HG03432 (cell line): ENCODE data around the gene LRR1.
"Not testable (repeated sequence)": the region's sequence is repeated elsewhere in the genome, so short reads cannot be mapped to it uniquely, and the experiment has no call there.

Source experiments
- ATAC-seq: cut with Tn5 transposase; IDR thresholded peaks from one replicate; pipeline ENCODE4 v1.9.1; 2021; ENCODE audit warnings: mild to moderate bottlenecking, moderate library complexity; ENCODE audit not compliant: unreplicated experiment

The LRR1 gene, protein sequence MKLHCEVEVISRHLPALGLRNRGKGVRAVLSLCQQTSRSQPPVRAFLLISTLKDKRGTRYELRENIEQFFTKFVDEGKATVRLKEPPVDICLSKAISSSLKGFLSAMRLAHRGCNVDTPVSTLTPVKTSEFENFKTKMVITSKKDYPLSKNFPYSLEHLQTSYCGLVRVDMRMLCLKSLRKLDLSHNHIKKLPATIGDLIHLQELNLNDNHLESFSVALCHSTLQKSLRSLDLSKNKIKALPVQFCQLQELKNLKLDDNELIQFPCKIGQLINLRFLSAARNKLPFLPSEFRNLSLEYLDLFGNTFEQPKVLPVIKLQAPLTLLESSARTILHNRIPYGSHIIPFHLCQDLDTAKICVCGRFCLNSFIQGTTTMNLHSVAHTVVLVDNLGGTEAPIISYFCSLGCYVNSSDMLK

DNA sequence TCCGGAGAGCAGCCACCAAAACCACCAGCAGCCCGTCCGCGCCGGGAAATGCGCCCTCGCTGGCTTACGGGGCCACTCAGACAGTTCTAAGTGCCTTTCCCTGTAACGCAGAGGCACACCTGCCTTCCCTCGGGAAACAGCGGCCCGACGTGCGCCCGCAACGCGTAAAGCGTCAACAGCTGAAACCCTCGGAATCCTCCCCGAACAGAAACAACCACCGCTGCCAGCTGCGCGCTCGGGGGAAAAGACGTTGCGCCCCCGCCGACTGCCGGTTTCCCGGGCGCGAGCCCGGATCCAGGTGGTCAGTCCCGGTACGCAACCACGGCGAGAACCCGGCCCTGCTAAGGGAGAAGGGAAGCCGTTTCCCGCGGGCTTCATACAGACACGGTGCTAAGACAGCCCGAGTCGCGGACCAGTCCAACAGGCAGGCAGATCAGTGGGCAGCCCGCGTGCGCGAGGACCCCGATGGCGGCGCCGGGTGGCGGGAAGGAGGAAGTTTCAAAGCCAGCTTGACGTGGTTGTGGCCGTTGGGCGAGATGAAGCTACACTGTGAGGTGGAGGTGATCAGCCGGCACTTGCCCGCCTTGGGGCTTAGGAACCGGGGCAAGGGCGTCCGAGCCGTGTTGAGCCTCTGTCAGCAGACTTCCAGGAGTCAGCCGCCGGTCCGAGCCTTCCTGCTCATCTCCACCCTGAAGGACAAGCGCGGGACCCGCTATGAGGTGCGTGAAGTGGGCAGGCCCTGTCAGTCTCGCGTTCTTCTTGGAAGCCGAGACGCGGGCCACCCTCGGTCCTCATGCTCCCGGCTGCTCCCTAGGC lies at the start of gene LRR1:
Gene LRR1, plus strand, starts transcription at position 456 of the 816 bp plus-strand sequence. Its CDS starts 81 bp downstream, at position 537.
- ATAC-seq: peak; percentile 63

DNA sequence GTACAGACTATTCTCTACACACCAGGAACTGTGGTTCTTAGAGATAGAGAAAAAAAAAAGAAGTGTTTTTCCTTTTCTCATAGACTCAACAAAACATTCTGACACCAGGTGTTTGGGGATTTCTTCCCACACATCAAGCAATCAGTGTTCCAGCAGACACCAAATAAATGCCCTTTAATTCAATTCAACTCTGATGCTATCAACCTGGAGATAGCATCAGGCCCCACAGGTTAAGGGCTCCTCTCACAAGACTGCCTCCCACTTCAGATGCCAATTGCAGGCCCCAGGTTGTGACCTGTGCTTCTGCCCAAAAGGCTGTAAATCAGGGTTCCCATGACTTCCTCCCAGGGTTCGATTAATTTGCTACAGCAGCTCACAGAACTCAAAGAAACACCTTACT lies 49.3 kb upstream of the LRR1 start:
- no peak for ATAC-seq

DNA sequence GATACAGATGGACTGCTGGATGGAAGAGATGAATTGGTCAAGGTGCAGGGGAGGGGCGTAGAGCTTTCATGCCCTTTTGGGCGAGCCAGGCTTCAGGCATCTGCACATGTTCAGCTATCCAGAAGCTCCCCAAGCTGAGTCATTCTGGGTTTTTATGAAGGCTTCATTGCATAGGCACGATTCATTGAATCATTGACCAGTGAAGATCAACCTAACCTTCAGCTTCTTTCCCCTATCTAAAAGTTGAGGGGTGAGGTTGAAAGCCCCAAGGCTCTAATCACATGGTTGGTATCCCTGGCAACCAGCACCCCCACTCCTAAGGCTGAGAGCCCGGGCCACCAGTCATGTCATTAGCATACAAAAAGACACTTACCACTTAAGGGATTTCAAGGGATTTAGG lies 48.9 kb upstream of the LRR1 start:
- ATAC-seq: no peak

DNA sequence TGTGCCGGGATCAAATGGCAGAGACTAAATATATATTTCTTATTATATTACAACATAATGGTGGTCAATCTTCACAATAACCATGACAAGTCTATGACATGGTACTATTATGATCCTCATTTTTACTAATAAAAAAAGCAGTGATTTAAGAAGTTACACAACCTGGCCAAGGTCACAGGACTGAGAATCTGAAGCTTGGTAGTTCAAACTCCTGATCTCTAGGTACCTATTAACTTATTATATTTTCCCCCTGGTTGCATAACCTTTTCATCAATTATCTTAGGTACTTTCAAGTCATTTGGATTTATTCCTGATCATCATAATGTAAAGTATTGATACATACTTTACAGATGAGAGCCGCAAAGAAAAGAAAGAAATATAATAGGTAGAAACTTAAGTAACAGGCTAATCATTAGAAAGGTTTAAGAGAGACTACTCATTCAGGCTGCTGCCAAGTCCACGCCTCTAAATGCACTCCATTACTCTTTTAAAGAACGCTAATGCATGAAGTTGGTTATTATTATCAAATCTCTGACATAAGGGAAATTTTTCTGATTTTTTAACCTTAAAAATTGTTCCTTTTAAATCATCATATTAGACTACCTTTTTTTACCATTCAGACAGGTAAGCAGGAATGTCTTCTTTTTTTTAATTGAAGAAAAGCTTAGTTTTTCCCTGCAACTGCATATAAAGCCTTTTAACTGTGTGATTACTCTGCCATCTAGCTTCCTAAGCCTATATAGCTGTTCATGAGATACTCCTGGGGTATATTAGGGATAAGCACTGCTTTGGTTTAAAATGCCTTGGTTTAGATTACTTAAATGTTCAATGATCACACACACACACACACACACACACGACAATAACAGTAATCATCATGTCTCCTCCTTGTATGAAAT lies 48.2 kb upstream of the LRR1 start:
- no peak for ATAC-seq

DNA sequence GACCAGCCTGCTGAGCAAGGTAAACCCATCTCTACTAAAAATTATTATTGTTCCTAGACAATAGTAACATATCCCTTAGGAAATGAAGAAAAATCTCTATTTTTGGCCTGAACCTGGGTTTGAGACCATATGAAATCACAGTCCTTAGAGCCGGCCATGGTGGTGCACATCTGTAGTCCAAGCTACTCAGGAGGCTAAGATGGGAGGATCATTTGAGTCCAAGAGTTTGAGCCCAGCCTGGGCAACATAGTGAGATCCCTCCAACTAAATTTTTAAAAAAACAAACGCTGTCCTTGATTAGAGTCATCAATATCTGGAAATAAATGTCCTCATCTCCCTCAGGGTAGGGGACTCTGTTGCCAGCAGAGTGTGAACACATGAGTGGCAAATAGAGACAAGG lies 47.2 kb upstream of the LRR1 start:
- no peak for ATAC-seq

DNA sequence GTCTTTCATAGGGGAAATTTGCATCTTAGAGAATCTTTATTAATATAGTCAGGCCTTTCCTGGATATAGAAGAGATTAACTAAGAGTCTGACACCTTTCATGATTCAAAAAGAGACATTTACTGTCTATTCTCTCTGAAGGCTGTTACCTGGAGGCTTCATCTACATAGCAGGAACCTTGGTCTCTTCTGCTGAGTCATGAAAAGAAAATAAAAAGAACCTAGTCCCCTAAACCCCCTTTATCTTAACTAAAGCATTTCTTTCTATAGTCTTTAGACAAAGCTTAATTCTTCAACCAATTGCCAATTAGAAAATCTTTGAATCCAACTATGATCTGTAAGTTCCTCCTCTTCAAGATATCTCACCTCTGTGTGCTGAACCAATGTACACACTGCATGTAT lies 45.6 kb upstream of the LRR1 start:
- no peak for ATAC-seq

DNA sequence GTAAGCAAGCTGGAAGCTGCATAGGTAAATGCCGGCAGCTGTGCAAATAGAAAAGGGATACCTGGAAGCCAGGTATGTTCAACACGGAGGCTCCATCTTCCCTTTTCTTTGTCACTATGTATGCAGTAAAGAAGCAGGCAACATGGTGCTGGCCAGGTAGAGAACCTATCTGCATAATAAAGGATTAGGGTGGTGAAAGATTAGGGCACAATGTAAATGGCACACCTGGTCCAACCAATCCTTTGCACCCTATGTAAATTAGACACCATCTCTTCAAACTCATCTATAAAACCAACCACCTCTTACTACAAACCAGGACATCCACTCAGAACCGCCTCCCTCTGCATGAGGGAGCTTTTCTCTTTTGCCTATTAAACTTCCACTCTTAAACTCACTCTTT lies 44.8 kb upstream of the LRR1 start:
- no peak for ATAC-seq

DNA sequence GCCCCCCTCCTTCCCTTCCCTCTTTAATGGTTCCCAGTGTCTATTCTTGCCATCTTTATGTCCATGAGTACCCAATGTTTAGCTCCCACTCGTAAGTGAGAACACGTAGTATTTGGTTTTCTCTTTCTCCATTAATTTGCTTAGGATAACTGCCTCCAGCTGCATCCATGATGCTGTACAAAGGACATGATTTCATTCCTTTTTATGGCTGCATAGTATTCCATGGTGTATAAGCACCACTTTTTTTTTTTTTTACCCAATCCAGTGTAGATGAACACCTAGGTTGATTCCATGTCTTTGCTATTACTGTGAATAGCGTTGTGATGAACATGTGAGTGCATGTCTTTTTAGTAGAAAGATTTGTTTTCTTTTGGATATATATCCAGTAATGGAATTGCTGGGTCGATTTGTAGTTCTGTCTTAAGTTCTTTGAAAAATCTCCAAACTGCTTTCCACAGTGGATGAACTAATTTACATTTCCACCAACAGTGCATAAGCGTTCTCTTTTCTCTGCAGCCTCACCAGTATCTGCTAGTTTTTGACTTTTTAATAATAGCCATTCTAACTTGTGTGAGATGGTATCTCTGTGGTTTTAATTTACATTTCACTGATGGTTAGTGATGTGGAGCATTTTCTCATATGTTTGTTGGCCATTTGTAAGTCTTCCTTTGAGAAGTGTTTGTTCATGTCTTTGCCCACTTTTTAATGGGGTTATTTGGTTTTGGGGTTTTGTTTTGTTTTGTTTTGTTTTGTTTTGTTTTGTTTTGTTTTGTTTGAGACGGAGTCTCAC lies 38.6 kb upstream of the LRR1 start:
- ATAC-seq: peak; percentile 52

DNA sequence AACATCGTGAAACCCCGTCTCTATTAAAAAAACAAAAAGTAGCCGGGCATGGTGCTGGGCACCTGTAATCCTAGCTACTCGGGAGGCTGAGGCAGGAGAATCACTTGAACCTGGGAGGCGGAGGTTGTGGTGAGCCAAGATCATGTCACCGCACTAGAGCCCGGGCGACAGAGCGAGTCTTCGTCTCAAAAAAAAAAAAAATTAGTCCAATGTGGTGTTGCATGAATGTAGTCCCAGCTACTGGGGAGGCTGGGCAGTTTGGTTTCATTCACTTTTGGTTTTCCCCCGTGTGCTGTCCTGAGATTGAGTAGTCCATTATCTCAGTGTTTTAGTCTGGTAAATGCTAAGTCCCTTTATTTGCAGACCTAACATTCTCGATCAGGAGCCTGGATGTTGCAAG lies 32.0 kb upstream of the LRR1 start:
- no peak for ATAC-seq

DNA sequence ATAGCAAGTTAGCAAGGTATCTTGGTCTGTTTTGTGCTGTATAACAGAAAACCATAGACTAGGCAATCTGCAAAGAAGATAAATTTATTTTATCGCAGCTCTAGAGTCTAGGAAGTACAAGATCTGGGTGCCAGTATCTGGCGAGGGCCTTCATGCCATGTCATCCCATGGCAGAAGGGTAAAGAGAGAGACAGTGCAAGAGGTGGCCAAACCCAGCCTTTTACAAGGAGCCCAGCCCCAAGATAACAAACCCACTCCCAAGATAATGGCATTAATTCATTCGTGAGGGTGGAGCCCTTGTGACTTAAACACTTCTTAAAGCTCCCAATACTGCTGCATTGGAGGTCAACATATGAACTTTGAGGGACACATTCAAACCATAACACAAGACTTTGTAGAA lies 29.5 kb upstream of the LRR1 start:
- no peak for ATAC-seq

DNA sequence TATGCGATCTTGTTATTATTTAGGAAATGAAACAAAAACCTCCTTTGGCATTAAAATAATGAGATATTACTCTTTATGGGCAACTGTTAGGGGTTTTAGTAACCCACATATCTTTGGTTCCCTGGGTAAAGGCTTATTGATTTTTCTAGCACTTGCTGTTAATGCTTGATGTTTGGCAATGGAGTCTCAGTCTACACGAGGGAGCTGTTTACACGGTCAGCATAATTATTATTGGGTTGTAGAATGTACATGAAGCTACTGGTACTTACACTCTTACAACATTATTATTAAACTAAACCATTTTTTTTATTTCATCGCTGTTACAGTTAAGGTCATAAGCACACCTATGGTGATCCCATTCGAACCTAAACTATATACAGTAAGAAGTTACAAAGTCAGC lies 24.7 kb upstream of the LRR1 start:
- ATAC-seq: no peak

DNA sequence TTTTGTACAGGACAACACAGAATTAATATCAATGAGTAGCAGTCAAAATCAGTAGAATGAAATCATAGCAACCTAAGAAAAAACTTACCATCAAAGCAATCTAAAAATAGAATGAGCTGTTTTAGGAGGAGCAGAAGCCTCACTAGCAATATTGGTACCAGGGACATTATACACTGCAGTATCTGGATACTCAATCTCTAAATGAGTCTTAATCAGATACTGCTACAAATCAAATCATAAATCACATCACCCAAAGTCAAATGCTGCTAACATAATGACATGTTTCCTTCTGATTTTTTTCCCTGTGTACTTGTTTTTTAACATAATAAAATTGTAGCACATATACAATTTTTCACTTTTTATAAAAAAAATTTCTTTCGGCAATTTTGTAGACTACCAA lies 20.6 kb upstream of the LRR1 start:
- no peak for ATAC-seq

DNA sequence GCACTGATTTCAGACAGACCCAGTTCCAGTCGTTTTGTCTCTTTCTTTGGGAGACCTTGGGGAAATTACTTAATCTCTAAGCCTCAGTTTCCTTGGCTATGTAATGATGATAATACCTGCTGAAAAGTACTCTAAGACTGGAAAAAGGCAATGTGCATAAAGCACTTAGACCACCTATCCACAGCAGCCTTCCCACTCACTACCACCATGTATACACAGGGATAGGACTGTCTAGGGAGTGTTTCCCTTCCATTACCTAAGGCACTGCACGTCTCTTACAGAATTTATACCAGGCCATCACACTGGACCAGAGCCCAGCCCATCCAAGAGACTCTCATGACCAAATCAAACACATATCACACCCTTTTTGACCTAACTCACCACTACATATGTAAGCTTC lies 18.9 kb upstream of the LRR1 start:
- ATAC-seq: no peak

DNA sequence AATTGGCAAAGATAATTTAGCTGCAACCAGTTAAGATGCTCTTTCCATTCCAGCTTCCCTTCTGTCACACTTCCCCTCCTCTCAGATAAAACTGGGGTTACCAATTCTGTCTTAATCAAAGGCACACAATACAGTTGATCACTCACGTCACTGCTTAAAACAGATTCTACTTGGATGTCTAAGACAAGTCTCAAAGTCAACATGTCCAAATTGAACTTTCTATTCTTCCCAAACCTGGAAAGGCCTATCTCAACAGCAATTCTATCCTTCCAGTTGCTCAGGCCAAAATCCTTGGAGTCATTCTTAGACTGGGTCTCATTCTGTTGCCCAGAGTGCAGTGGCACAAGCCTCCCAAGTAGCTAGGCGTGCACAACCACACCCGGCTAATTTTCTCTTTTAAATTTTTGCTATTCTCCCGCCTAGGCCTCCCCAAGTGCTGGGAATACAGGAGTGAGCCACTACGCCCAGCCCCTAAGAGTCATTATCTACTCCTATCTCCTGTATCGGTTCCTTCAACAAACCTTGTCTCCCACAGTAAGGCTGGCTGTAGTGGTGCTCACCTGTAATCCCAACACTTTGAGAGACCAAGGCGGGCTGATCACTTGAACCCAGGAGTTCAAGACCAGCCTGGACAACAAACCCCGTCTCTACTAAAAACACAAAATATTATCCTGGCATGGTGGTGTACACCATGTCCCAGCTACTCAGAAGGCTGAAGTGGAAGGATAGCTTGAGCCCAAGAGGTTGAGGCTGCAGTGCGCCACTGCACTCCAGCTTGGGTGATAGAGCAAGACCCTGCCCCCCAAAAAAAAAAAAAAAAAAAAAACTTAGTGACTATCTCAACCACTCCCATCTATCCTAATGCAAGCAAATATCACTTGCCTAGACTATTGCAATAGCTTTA lies 17.3 kb upstream of the LRR1 start:
- ATAC-seq: no peak

DNA sequence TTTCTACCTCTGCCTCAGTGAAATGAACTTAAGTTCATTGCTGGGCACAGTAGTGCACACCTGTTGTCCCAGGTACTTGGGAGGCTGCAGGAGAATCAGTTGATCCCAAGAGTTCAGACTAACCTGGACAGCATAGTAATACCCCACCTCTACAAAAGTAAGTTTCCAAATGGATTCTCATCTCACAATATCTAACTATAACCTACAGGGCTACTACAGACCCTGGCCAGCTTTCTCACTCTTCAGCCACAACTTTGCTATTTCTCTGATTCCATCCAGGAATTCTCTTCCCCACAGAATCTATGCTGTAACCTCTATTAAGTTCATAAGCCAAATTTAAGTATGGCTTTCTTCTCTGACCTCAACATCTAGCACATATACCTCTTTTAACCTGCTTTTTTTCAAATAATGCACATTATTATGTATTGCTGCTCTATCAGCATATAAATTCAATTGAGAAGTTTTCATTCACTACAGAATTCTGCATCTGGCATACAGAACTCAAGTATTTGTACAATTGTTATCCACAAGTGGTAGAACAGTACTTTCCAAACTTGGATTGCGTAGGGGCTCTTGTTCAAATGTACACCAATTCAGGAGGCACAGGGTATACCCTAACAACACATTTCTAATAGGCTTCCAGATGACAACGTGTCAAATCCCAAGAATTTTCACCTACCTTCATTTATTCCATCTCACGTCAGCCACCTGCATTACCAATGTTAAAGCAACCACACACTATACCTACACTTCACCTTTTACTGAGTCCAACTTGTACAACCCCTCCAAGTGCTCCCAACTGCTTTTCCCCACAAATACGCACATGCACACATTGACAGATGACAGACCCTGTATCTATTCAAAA lies 16.4 kb upstream of the LRR1 start:
- no peak for ATAC-seq

DNA sequence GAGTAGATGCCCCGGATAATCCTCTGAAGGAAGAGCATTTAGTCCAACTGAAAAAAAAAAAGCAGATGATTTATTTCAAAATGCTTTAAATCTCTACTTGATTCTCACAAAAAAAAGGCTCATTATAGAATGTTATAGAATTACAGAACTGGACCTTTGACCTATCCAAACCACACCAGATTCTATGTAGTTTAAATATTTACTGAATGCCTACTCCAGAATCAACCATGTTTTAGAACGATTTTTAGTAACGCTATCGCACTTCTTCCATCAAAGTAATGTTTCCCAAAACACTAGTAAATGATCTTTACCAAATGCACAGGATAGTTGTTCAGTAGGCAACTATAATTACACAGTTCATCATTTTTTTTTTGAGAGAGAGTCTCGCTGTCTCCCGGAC lies 15.1 kb upstream of the LRR1 start:
- ATAC-seq: no peak

DNA sequence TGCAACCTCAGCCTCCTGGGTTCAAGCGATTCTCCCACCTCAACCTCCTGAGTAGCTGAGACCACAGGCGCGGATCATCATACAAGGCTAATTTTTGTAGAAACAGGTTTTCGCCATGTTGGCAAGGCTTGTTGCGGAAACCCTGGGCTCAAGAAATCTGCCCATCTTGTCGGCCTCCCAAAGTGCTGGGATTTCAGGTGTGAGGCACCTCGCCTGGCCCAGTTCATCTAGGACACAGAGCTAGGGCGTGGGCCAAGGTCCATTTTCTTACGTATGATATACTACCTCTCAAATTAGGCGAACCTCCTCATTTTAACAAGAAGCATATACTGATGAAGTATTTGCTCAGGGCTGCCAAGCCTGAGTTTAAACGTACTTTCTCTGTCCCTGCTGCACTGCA lies 14.7 kb upstream of the LRR1 start:
- ATAC-seq: no peak

DNA sequence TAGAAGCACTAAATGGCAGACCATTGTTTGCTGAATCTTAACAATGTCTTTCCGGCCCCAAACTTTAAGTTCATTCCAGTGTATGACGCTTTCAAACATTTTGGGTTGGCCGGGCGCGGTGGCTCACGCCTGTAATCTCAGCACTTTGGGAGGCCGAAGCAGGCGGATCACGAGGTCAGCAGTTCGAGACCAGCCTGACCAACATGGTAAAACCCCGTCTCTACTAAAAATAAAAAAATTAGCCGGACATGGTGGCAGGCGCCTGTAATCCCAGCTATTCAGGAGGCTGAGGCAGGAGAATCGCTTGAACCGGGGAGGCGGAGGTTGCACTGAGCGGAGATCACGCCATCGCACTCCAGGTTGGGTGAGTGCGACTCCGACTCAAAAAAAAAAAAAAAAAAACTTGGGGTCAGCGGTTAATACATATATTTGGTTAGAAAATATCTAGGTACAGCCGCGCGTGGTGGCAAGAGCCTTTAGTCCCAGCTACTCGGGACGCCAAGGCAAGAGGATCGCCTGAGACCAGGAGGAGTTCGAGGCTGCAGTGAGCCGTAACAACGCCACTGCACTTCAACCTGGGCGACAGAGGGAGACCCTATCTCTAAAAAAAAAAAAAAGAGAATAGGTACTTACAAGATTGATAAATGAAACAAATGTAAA lies 13.6 kb upstream of the LRR1 start:
- ATAC-seq: not testable (repeated sequence)
